Nephron (organoid): ENCODE results near the gene PAM.

Experiments
- H3K27ac Mint-ChIP-seq, 3 experiments: 2 replicates each; pipeline ENCODE4 v1.8.0; 2020; ENCODE audit warnings: mixed read lengths in 3 of 3, mild to moderate bottlenecking in 2 of 3, moderate library complexity in 1 of 3
- H3K27me3 Mint-ChIP-seq: 2 replicates; pipeline ENCODE4 v1.8.0; 2021; ENCODE audit warnings: low read depth, mild to moderate bottlenecking, moderate library complexity, mixed read lengths
- H3K36me3 Mint-ChIP-seq: 2 replicates; pipeline ENCODE4 v1.8.0; 2020; ENCODE audit warnings: low read depth, mixed read lengths
- H3K4me1 Mint-ChIP-seq: 2 replicates; pipeline ENCODE4 v1.8.0; 2020; ENCODE audit warnings: mixed read lengths
- H3K4me3 Mint-ChIP-seq, 3 experiments: 2 replicates each; pipeline ENCODE4 v1.8.0; 2020; ENCODE audit warnings: mild to moderate bottlenecking in 3 of 3, mixed read lengths in 3 of 3, moderate library complexity in 2 of 3
- H3K9me3 Mint-ChIP-seq: 2 replicates; pipeline ENCODE4 v1.8.0; 2020; ENCODE audit warnings: mixed read lengths
- TF ChIP-seq, protein P1 (sequence below), 3 experiments: fragments of 200-600 bp; sonication (generic); IDR thresholded peaks; one replicate each; pipeline ENCODE4 v1.5.0; 2021; ENCODE audit warnings: antibody characterized with exemption in 3 of 3; ENCODE audit not compliant: unreplicated experiment in 3 of 3

PAM gene

DNA sequence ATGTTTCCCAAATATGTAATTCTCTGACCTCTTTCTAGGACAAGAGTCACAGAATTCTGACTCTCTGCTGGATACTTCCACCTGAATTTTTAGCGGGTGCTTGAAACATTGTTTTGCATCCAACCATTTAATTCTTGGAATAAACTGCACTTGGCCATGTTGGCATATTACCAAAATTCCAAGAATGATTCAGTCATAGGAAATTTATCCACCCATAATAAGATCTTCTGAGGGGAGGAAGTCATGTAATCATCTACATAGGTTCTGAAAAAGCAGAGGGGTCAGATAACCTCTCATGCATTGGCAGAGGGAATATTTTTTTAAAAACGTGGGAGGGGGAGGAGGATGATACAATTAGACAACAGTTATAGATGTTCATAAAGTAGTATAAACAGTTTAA is 156.9 kb downstream of the PAM start:
- TF ChIP-seq, protein P1, sequence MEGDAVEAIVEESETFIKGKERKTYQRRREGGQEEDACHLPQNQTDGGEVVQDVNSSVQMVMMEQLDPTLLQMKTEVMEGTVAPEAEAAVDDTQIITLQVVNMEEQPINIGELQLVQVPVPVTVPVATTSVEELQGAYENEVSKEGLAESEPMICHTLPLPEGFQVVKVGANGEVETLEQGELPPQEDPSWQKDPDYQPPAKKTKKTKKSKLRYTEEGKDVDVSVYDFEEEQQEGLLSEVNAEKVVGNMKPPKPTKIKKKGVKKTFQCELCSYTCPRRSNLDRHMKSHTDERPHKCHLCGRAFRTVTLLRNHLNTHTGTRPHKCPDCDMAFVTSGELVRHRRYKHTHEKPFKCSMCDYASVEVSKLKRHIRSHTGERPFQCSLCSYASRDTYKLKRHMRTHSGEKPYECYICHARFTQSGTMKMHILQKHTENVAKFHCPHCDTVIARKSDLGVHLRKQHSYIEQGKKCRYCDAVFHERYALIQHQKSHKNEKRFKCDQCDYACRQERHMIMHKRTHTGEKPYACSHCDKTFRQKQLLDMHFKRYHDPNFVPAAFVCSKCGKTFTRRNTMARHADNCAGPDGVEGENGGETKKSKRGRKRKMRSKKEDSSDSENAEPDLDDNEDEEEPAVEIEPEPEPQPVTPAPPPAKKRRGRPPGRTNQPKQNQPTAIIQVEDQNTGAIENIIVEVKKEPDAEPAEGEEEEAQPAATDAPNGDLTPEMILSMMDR (IDR thresholded peaks at IDR 0.05; ENCODE audit: unreplicated experiment in 3 of 3), result no peak
- Mint-ChIP-seq H3K9me3 (peaks cover 3% of the 10 kb centered on the region), H3K27ac (peak overlapping the region; percentile 15 to 43 (median 18)), H3K4me3 (no peak overlapping the region), H3K36me3 (peaks cover 10% of the 10 kb centered on the region), H3K27me3 (no peaks in the 10 kb centered on the region), H3K4me1 (peaks cover 29% of the 10 kb centered on the region)

DNA sequence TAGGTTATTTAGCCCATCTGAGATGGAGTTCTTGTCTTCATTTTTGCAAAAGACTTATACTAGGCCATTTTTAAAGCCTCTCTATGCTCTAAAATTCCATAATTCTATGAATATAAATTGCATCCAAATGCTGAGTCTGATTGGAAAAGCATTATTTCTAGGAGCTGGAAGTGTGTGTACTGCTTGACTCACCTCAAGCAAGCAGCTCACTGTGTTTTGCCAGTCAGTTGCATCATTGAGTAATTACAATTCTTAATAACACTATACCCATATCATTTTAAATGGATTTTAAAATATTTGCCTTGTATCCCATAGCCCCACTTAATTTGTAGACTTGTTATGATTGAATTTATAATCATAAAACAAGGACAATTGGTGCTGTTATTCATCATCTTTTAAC is 161.0 kb downstream of the PAM start:
- TF ChIP-seq, protein P1 (IDR thresholded peaks at IDR 0.05; ENCODE audit: unreplicated experiment in 3 of 3), result no peak
- Mint-ChIP-seq H3K27me3 (no peaks in the 10 kb centered on the region), H3K36me3 (peaks cover 6% of the 10 kb centered on the region), H3K9me3 (no peaks in the 10 kb centered on the region), H3K27ac (no peak overlapping the region), H3K4me1 (peaks cover 36% of the 10 kb centered on the region), H3K4me3 (no peak overlapping the region)

DNA sequence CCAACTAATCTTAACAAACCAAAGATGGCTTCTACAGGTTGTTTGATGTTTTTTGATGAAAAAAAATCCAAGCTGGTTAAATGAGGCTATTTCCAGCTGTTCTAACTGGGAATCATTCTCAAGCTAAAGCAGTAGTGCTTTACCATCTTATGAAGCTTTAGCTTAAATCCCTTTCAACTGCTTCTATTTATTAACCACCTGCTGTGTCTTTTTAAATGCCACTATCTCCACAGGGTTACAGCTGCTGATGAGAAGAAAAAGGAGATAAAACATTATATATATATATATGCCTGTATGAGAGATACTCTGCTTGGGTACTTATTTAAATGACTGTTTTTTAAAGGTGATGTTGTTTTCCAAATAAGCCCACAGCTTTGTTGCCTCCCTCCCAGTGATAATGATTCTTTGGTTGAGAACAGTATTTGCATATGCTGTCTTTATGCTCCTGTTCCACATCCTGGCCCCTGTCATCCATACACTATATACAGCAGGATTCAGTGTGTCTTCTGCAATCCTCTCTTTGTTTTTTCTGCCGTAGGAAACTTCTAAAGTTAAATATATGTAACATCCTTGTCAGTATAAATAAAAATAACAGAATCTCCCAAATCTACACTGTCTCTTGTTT is 164.0 kb downstream of the PAM start:
- TF ChIP-seq, protein P1 (IDR thresholded peaks at IDR 0.05; ENCODE audit: unreplicated experiment in 3 of 3), result no peak
- Mint-ChIP-seq H3K4me3 (no peak overlapping the region), H3K4me1 (peaks cover 39% of the 10 kb centered on the region), H3K27ac (no peak overlapping the region), H3K27me3 (no peaks in the 10 kb centered on the region), H3K9me3 (no peaks in the 10 kb centered on the region), H3K36me3 (peaks cover 3% of the 10 kb centered on the region)

DNA sequence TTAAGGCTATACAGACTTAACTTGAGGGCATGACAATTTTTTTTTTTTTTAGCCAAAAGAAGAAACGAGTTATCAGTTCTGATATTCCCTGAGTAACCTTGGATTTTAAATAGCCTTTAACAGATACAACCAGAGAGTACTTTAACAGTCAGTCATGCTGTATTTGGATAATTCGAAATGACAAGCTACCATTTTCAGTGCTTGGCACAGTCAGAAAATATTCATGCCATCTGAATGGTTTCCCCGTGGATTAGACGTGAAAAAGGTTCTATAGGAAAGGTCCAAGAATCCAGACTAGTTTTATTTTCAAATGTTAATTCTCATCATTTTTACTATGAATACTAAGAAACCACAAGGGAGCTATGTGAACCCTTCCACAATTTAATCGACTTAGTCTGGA is 165.7 kb downstream of the PAM start:
- Mint-ChIP-seq H3K4me1 (peaks cover 50% of the 10 kb centered on the region), H3K27me3 (no peaks in the 10 kb centered on the region), H3K4me3 (no peak overlapping the region)

DNA sequence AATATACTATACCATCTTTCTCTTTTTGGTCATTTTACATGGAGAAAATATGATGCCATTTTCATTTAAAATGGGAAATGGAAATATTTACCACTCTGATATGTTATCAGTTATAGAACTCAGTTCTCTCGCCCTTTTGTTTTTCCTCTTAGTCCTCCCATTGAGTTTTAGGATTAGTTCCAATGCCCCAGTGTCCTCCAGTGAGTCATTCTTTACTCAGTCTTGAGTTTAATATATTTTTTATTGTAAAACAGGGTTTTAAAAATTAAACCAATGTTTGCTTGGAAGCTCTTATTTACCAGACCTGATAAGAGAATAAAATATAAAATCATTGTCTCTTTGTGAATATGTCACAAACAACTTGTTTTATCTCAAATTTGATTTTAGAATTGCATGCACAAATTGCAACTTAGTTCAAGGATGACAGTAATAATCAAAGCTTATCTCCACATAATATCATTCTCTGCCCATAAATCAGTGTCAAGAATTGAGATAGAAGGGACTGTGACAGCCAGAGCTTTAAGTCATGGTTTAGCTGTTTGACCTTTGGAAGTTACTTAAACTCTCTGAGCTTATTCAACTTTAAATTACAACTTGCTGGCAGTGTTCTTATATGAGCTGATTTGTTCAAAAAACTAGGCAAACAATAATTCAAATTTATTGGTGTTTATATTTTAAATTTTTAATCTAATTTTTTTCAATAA is 166.4 kb downstream of the PAM start:
- TF ChIP-seq, protein P1 (IDR thresholded peaks at IDR 0.05; ENCODE audit: unreplicated experiment in 3 of 3), result no peak
- H3K27me3 Mint-ChIP-seq, result no peaks in the 10 kb centered on the region
- peaks cover 11% of the 10 kb centered on the region for H3K36me3 Mint-ChIP-seq
- H3K9me3 Mint-ChIP-seq, result no peaks in the 10 kb centered on the region
- no peak overlapping the region for H3K27ac Mint-ChIP-seq
- H3K4me1 Mint-ChIP-seq, result peaks cover 50% of the 10 kb centered on the region
- H3K4me3 Mint-ChIP-seq, result no peak overlapping the region

More for the DNA sequence above, 165.7 kb downstream of the PAM start:
- Mint-ChIP-seq H3K9me3 (no peaks in the 10 kb centered on the region), H3K36me3 (peaks cover 8% of the 10 kb centered on the region), H3K27ac (no peak overlapping the region)
- TF ChIP-seq, protein P1 (IDR thresholded peaks at IDR 0.05; ENCODE audit: unreplicated experiment in 3 of 3), result no peak
